ENCODE results near the gene CPE.

Gene CPE

DNA sequence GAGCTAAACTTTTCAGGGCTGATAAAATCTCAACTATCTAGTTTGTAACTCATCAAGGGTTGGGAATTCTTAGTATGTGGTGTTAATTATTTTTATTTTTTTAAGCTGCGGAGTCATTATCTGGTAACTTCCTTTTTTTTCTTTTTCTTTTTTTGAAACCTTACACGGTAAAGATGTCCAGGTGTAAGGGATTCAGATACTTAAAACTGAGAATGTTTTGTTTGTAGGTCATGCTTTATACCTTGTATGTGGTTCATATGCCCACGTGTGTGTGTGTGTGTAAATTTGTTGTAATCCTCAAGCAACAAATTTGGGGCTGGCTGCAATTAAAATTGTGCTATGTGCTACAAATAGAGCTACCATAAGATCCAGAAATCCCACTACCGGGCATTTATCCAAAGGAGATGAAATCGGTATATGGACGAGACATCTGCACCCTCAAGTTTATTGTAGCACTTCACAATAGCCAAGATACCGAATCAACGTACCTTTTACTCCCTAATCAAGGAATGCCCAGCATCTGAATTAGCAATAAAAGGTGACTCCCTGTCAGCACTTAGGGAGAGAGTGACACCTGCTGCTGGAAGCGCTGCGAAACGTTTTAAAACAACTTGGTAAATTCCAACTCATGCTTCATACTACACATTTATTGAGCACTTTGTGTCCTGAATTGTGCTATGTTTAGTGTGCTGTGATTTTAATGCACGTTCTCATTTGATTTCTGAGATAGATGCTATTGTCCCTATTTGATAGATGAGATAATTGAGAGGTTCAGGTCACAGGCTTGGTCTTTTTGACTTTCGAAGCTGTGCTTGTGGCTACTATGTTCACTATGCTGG, 35.2 kb upstream of the CPE start:
- no peak overlapping the region for H3K4me3 ChIP-seq
- H3K27ac ChIP-seq, result peak overlapping the region; percentile 52; the same call in 1 of the 2 replicates
- no peak for DNase-seq (ENCODE audit: low read depth, low spot score)
- no peaks in the 10 kb centered on the region for H3K9me3 ChIP-seq (ENCODE audit: low read depth, low read length)
- no peak for TF ChIP-seq FOXP2 (optimal IDR thresholded peaks at IDR 0.05; ENCODE audit: control extremely low read depth, extremely low read length, insufficient read depth)
- TF ChIP-seq EZH2 (IDR thresholded peaks at IDR 0.05), result no peak
- TF ChIP-seq POLR2AphosphoS5 (IDR thresholded peaks at IDR 0.05; ENCODE audit: borderline replicate concordance, low read depth, low read length), result no peak; the same call in 1 of the 2 replicates
- peaks cover 53% of the 10 kb centered on the region for H3K36me3 ChIP-seq (ENCODE audit: insufficient read depth, low read length)
- H3K9ac ChIP-seq (ENCODE audit: insufficient read length), result no peak overlapping the region

DNA sequence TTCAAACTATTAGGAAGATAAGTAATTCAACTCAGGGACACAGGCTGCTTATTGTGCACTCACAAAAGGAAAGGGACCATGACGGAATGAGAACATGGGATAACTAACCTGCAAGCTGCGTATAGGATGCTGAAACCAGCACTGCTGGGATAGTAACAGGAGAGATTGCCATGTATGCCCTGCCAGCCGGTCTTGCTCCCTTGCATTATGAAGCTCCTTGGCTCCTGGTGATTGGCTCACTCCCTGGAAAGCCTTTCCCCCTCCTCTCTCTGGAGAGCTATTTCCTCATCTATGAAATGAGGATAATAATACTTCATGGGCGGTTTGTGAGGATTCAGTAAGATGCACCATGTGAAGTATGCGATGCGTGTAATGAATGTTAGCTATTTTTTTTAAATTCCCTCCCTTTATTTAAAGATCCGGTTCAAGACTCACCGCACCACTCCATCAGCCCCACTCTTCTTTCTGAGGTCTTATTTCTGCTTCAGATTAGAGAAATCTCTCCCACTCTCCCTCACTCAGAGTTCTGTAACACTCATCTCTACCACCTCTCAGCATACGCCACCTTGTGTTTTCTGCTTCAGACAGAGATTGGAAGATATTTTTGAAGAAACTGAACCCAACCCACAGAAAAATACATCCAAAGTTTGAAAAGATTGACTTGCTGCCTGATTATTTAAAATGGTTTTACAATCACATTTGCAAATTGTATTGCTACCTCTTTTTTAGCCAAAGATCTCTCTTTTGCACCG, 33.0 kb upstream of the CPE start:
- TF ChIP-seq FOXP2 (optimal IDR thresholded peaks at IDR 0.05; ENCODE audit: control extremely low read depth, extremely low read length, insufficient read depth), result no peak
- no peak for TF ChIP-seq POLR2AphosphoS5 (IDR thresholded peaks at IDR 0.05; ENCODE audit: borderline replicate concordance, low read depth, low read length)
- TF ChIP-seq EZH2 (IDR thresholded peaks at IDR 0.05), result no peak
- H3K27ac ChIP-seq, result peak overlapping the region; percentile 39; the same call in 1 of the 2 replicates
- no peak for DNase-seq (ENCODE audit: low read depth, low spot score)
- H3K4me3 ChIP-seq, result no peak overlapping the region
- no peaks in the 10 kb centered on the region for H3K9me3 ChIP-seq (ENCODE audit: low read depth, low read length)
- H3K9ac ChIP-seq (ENCODE audit: insufficient read length), result no peak overlapping the region
- H3K36me3 ChIP-seq (ENCODE audit: insufficient read depth, low read length), result peaks cover 31% of the 10 kb centered on the region

DNA sequence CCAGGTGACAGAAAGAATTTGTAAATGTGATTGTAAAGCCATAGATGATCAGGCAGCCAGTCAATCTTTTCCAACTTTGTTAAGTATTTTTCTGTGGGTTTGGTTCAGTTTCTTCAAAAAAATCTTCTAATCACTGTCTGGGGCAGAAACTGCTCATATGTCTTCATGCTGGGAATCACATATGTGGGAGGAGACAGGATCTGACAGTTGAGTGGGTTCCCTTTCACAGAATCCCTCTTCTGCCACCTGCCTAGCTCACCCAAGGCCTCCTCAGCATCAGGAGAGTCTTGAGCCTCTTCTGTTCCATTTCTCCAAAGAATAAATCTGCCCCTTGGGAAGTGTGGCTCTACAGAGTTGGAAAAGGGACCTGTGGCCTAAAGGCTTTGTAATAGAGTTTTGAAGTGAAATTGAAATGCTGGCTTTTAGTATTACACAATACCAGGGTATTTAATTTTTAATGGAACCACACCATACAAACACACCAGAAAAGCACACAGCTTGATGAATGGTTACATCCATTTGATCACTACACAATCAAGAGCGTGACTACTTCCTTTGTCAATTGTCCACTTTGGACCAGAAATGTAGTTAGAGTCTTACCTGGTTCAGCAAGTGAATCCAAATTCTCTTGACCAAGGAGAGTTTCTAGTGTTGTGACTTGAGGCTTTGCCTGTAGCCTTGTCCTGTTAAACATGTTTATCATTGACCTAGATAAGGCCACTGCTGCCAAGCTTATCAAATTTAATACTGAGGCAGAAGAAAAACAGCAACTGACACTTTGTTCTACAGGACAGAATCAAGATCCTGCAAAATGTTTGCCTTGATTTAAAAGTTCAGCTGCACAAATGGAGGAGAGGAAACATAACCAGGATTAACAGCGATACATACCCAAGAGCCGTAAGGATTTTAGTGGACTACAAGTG, 30.9 kb upstream of the CPE start:
- Histone ChIP-seq H3K36me3 (ENCODE audit: insufficient read depth, low read length) (peaks cover 11% of the 10 kb centered on the region), H3K9ac (ENCODE audit: insufficient read length) (no peak overlapping the region), H3K27ac (no peak overlapping the region), H3K9me3 (ENCODE audit: low read depth, low read length) (no peaks in the 10 kb centered on the region), H3K4me3 (no peak overlapping the region)
- TF ChIP-seq EZH2 (IDR thresholded peaks at IDR 0.05), result no peak
- no peak for TF ChIP-seq POLR2AphosphoS5 (IDR thresholded peaks at IDR 0.05; ENCODE audit: borderline replicate concordance, low read depth, low read length)
- TF ChIP-seq FOXP2 (optimal IDR thresholded peaks at IDR 0.05; ENCODE audit: control extremely low read depth, extremely low read length, insufficient read depth), result no peak
- no peak for DNase-seq (ENCODE audit: low read depth, low spot score)

DNA sequence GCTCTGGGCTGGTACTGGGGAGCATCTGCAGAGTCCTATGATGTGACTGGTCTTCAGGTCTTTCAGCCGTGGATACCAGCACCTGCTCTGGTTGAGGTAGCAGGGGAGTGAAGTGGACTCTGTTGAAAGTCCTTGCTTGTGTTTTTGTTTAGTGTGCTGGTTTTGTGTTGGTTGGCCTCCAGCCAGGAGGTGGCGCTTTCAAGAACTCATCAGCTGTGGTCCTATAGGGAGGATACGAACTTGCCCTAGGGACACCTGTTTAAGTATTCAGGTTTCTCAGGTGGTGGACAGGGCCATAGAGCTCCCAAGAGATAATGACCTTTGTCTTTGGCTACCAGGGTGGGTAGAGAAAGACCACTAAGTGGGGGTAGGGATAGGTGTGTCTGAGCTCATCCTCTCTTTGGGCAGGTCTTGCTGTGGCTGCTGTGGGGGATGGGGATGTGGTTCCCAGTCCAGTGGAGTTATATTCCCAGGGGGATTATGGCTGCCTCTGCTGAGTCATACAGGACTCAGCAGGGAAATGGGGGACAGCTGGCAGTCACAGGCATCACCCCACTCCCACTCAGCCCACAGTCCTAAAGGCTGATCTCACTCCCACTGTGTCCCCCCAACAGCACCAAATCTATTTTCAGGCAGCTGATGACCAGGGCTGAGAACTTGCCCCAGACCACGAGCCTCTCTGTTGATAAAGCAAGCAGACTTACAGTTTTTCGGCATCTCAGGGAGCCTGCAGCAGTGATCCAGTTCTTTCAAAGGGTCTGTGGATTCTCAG, 27.3 kb upstream of the CPE start:
- TF ChIP-seq POLR2AphosphoS5 (IDR thresholded peaks at IDR 0.05; ENCODE audit: borderline replicate concordance, low read depth, low read length) (no peak), EZH2 (IDR thresholded peaks at IDR 0.05) (no peak), FOXP2 (optimal IDR thresholded peaks at IDR 0.05; ENCODE audit: control extremely low read depth, extremely low read length, insufficient read depth) (no peak)
- Histone ChIP-seq H3K36me3 (ENCODE audit: insufficient read depth, low read length) (no peaks in the 10 kb centered on the region), H3K9me3 (ENCODE audit: low read depth, low read length) (no peaks in the 10 kb centered on the region), H3K27ac (no peak overlapping the region), H3K9ac (ENCODE audit: insufficient read length) (no peak overlapping the region), H3K4me3 (no peak overlapping the region)
- no peak for DNase-seq (ENCODE audit: low read depth, low spot score)

DNA sequence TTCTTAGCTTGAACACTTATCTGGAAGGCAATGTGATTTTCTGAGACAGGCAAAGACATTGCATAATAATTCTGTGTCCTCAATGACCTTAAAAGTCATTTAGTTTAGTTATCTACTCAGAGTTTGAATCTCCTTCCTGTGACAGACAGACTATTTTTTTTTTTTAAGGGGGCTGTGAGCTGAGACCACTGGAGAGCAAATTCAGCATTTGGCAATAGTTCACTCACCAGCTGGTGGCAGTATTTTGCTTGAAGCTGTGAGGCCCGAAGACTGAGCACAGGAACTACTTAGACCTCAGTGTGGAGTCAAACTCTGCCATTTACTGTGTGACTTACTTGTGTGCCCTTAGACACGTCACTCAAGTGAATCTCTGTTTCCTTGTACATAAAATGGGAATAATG, 22.9 kb upstream of the CPE start:
- H3K27ac ChIP-seq, result no peak overlapping the region
- no peaks in the 10 kb centered on the region for H3K36me3 ChIP-seq (ENCODE audit: insufficient read depth, low read length)
- TF ChIP-seq FOXP2 (optimal IDR thresholded peaks at IDR 0.05; ENCODE audit: control extremely low read depth, extremely low read length, insufficient read depth) (no peak), EZH2 (IDR thresholded peaks at IDR 0.05) (no peak)
- no peak overlapping the region for H3K4me3 ChIP-seq
- H3K9ac ChIP-seq (ENCODE audit: insufficient read length), result no peak overlapping the region
- H3K9me3 ChIP-seq (ENCODE audit: low read depth, low read length), result no peaks in the 10 kb centered on the region
- DNase-seq (ENCODE audit: low read depth, low spot score), result no peak

DNA sequence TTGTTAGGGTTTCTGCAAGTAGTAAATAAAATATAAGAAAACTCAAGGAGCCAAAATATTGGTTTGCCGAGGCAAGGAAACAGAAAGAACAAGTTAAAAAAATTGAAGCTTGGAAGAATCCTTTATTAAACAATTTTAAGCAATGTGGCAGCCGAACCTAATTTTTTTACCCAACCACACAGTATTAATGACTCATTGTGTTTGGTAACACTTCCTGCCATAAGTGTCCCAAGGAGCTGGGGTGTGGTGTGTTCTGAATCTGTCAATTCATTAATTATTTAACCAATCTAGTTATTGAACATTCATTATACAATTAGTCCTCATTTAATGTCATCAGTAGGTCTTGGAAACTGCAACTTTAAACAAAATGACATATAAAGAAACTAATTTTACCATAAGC, 19.3 kb upstream of the CPE start:
- 0 out of 2 replicates have a peak overlapping the region, but pooled peaks have one; percentile 49 for H3K27ac ChIP-seq
- no peaks in the 10 kb centered on the region for H3K36me3 ChIP-seq (ENCODE audit: insufficient read depth, low read length)
- no peak for TF ChIP-seq FOXP2 (optimal IDR thresholded peaks at IDR 0.05; ENCODE audit: control extremely low read depth, extremely low read length, insufficient read depth)
- no peak for TF ChIP-seq POLR2AphosphoS5 (IDR thresholded peaks at IDR 0.05; ENCODE audit: borderline replicate concordance, low read depth, low read length)
- no peak for TF ChIP-seq EZH2 (IDR thresholded peaks at IDR 0.05)
- H3K9me3 ChIP-seq (ENCODE audit: low read depth, low read length), result no peaks in the 10 kb centered on the region
- no peak overlapping the region for H3K4me3 ChIP-seq
- DNase-seq (ENCODE audit: low read depth, low spot score), result no peak
- H3K9ac ChIP-seq (ENCODE audit: insufficient read length), result no peak overlapping the region

DNA sequence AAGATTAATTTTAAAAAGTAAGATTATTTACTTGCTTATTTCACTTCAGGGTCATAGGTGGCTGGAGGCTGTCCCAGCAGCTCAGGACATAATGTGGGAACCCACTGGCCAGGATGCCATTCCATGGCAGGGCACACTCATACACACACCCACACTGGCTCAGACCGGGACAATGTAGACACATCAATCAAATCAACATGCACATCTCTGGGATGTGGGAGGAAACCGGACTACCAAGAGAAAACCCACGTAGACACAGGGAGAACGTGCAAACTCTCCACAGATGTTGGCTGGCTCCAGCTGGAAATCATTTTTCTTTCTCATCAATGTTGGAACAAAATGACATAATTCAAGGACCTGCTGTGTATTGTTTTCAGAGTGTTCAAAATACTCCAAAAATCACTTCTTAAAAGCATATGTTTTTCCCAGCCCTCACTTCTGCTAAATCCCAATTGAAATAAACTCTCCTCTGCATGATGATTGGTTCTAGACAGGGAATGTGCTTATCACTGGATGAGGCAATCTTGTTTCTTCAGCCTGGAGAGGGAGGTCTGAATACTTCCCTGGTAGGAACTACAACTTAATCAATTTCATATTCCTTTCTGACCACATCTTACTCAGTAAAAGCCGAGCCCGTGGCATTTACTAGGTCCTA, 18.6 kb upstream of the CPE start:
- peak overlapping the region; percentile 49; the same call in 1 of the 2 replicates for H3K27ac ChIP-seq
- no peak overlapping the region for H3K9ac ChIP-seq (ENCODE audit: insufficient read length)
- H3K9me3 ChIP-seq (ENCODE audit: low read depth, low read length), result no peaks in the 10 kb centered on the region
- no peaks in the 10 kb centered on the region for H3K36me3 ChIP-seq (ENCODE audit: insufficient read depth, low read length)
- no peak overlapping the region for H3K4me3 ChIP-seq
- no peak for DNase-seq (ENCODE audit: low read depth, low spot score)
- TF ChIP-seq POLR2AphosphoS5 (IDR thresholded peaks at IDR 0.05; ENCODE audit: borderline replicate concordance, low read depth, low read length), result no peak
- TF ChIP-seq EZH2 (IDR thresholded peaks at IDR 0.05), result no peak

Data from SK-N-MC (cell line).